OCI-LY1 (cell line): ENCODE data around the gene PLEKHM3.

ENCODE experiments used
- EZH2 ChIP-seq: fragments of 200-600 bp; sonication (generic), shearing (Covaris generic); IDR thresholded peaks from 2 replicates; pipeline ENCODE4 v1.8.0; 2017; ENCODE audit warnings: borderline replicate concordance, mixed run types, mild to moderate bottlenecking, antibody characterized with exemption, low read length, moderate library complexity, mixed read lengths
- TF ChIP-seq, protein P1 (sequence below): fragments of 200-600 bp; sonication (generic), shearing (Covaris generic); IDR thresholded peaks from 2 replicates; pipeline ENCODE4 v1.5.1; 2017; ENCODE audit warnings: mild to moderate bottlenecking, antibody characterized with exemption, low read length, moderate library complexity, mixed read lengths

DNA sequence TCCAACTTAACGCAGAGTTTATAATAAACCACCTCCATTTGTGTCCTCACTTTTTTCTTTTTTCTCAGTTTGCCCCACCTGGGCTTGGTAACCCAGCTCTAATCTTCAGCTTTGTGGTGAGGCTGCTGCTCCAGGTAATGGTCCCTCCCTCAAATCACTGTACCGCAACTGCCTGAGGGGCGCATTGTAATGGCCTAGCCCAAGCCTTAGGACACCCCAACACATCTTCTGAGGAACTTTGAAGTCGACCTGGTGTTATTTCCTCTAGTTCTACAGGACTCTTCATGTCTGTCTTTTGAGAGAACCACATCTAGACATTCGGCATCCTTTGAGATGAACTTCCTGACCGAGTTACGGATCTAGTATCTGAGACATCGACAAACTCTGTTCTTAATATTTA is 99.7 kb downstream of the PLEKHM3 start:
- TF ChIP-seq, protein P1, sequence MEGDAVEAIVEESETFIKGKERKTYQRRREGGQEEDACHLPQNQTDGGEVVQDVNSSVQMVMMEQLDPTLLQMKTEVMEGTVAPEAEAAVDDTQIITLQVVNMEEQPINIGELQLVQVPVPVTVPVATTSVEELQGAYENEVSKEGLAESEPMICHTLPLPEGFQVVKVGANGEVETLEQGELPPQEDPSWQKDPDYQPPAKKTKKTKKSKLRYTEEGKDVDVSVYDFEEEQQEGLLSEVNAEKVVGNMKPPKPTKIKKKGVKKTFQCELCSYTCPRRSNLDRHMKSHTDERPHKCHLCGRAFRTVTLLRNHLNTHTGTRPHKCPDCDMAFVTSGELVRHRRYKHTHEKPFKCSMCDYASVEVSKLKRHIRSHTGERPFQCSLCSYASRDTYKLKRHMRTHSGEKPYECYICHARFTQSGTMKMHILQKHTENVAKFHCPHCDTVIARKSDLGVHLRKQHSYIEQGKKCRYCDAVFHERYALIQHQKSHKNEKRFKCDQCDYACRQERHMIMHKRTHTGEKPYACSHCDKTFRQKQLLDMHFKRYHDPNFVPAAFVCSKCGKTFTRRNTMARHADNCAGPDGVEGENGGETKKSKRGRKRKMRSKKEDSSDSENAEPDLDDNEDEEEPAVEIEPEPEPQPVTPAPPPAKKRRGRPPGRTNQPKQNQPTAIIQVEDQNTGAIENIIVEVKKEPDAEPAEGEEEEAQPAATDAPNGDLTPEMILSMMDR: no peak
- no peak for TF ChIP-seq EZH2
